GM18858 (cell line): ENCODE measurements around the gene NUBP2.

Experiments used
- ATAC-seq: cut with Tn5 transposase; IDR thresholded peaks from one replicate; pipeline ENCODE4 v1.9.1; 2021; ENCODE audit not compliant: unreplicated experiment

NUBP2 gene

DNA sequence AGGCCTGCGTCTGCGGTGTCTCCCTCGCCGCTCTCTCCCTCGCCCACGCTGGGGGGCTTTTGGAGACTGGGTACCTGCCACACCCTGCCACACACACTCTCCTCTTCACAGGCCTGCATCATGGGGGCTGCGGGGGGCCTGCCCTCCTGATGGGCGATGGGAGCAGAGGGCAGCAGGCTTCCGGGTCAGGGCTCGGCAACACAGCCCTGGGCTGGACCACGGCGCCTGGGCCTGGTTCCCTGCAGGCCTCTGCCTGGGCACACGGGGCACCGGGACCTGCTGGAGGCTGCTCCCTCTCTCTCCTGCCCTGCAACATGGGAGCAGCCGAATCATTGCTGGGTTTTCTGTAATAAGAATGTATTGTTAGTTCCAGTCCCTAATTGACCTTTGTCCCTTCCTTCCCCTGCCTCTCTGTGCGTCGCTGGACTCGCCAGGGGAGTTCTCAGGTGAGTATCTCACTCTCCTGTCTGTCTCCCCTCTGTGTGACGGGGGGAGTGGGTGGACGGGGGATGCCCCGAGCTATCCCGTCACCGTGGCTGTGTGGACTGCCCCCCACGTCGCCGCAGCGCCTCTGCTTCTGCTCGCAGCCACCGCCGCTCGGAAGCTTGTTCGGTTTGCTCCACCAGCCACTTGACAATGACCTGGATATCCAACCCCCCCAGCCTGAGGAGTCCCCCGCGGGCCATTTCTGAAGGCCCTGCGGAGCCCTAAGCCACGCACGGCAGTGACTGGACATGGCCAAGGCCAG is 24.9 kb upstream of the NUBP2 start:
- ATAC-seq, result no peak

- ATAC-seq, result no peak
Measured at GRCh38 chr16:1758923-1759322, 23.8 kb upstream of the NUBP2 start.

DNA sequence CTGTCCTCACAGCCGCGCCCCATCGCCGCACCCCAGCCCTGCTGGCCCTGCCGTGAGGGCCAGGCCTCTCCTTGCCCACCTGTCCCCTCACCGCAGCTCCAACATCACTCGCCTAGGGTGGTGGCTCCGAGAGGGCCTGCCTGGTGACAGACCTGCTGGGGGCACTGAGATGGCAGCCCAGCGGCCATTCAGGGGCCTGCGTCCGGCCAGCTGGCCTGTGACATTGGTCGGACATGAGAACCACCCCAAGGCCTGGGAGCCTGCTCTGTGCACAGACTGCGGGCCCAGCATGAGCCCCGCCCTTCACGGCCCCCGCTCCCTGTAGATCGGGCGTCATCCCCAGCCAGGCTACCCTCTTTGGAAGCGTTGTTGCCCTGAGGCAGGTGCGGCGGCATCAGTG is 23.2 kb upstream of the NUBP2 start:
- ATAC-seq, result no peak

DNA sequence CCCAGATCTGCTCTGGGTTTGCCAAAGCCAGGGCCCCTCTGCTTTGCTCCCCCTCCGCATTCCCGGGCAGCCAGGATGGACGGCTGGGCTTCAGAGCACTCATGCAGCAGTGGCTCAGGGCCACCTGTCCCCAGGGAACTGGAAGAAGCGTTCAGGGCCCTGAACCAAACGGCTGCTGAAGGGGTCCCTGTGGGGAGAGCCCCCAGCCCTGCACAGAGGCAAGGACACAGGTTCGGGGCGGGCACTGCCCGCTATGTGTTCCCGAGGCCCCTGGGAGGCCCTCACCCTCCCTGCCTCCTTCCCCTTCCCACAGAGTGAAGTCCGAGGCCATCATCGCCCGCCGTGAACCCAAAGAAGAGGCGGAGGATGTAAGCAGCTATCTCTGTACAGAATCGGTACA is 21.8 kb upstream of the NUBP2 start:
- ATAC-seq, result no peak

DNA sequence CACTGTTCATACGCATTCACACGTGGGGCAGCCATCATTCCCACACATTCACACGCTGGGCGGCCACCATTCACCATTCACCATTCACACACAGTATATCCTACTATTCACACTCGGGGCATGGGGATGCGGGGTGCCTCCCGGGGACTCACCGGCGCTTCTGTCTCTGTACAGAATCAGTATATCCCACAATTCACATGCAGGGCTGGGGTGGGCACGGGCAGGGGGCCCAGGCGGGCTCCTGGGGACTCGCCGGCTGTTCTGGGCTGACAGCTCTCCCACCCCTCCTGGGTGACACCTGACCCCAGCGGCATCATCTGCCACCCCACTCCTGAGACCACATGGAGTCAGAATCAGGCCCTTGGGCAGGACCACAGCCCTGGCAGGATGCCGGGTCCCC is 21.0 kb upstream of the NUBP2 start:
- ATAC-seq, result no peak

GRCh38 chr16:1762196-1762878 is 20.4 kb upstream of the NUBP2 start:
- ATAC-seq, result no peak

- no peak for ATAC-seq
Measured at GRCh38 chr16:1762879-1763520, 19.8 kb upstream of the NUBP2 start.

DNA sequence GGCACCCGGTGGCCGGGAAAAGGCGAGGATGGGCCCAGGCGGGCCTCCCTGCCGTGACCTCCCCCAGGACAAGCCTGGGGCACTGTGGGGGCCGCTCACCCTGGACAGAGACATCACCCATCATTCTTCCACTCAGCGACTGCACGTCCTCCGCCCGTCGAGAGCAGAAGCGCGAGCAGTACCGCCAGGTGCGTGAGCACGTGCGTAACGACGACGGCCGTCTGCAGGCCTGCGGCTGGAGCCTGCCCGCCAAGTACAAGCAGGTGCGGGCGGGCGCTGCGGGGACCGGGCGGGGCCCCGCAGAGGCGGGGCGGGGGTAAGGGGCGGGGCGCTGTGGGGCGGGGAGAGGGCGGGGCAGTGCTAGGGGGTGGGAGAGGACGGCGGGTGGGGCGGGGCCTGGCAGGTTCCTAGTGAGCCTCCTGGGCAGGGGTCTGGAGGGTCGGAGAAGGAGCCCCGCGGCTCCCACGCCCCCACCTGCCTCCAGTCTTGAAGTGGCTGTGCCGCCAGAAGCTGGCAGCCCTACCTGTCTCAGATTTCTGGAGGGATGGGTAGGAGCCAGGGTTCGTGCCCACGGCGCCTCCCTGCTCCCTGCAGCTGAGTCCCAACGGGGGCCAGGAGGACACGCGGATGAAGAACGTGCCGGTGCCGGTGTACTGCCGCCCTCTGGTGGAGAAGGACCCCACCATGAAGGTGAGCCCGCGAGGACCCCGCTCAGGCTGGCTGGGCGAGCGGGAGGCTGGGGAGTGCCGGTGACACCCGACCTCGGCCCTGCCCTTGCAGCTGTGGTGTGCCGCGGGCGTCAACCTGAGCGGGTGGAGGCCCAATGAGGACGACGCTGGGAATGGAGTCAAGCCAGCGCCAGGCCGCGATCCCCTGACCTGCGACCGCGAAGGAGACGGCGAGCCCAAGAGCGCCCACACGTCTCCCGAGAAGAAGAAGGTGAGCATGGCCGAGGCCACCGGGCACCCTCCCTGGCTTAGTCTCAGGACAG is 18.9 kb upstream of the NUBP2 start:
- no peak for ATAC-seq

GRCh38 chr16:1764971-1765370 is 17.8 kb upstream of the NUBP2 start:
- ATAC-seq, result no peak

DNA sequence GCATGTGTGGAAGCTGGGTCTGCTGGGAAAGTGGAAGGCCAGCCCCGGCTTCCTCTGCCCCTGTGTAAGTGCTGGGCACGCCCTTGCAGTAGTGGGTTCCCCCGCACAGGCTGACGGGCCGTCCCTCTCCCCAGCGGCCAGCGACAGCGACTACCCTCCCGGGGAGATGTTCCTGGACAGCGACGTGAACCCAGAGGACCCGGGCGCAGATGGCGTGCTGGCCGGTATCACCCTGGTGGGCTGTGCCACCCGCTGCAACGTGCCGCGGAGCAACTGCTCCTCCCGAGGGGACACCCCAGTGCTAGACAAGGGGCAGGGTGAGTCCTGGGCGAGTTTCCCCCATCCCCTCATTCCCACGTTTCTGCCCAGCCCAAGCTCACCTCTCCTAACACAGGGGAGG is 16.9 kb upstream of the NUBP2 start:
- ATAC-seq, result no peak

DNA sequence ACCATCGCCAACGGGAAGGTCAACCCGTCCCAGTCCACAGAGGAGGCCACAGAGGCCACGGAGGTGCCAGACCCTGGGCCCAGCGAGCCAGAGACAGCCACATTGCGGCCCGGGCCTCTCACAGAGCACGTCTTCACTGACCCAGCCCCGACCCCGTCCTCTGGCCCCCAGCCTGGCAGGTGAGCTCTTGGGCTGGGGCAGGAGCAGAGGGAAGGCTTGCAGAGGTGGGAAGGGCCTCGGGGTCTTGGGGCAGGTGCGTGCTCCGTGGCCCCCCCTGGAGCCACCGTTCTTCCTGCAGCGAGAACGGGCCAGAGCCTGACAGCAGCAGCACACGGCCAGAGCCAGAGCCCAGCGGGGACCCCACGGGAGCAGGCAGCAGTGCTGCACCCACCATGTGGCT is 16.5 kb upstream of the NUBP2 start:
- ATAC-seq, result no peak

DNA sequence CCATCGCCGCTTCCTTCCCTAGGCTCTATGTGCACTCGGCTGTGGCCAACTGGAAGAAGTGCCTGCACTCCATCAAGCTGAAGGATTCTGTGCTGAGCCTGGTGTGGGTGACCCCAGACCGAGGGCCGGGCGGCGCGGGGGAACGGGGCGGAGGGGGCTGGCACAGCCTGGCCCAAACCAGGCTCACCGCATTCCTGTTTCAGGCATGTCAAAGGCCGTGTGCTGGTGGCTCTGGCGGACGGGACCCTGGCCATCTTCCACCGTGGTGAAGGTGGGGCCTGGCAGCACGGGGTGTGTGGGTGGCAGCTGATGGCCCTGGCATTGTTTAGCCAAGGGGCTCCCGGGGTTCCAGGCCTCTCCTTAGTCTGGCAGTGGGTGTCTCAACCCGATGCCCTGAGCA is 16.1 kb upstream of the NUBP2 start:
- no peak for ATAC-seq

DNA sequence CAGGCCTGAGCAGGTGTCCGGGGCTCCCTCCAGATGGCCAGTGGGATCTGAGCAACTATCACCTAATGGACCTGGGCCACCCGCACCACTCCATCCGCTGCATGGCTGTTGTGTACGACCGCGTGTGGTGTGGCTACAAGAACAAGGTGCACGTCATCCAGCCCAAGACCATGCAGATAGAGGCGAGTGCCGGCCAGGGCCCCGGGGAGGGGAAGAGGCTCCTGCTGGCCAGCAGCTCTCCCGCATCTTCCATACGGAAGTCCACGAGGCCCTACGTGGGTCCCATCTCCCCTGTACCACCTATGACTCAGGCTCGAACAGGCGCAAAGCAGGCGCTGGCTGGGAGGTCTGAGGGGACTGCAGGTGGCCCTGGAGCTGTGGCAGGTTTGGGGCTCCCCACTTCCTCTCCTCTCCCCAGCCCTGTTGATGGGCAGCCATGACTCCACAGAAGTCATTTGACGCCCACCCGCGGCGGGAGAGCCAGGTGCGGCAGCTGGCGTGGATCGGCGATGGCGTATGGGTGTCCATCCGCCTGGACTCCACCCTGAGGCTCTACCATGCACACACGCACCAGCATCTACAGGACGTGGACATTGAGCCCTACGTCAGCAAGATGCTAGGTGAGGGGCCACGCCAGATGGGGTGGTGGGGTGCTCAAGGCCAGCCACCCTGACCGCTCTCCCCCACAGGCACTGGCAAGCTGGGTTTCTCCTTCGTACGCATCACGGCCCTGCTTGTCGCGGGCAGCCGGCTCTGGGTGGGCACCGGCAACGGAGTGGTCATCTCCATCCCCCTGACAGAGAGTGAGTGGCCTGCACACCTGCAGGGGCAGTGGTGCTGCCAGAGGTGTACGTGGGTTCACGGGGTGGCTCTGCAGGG is 15.4 kb upstream of the NUBP2 start:
- ATAC-seq, result no peak

DNA sequence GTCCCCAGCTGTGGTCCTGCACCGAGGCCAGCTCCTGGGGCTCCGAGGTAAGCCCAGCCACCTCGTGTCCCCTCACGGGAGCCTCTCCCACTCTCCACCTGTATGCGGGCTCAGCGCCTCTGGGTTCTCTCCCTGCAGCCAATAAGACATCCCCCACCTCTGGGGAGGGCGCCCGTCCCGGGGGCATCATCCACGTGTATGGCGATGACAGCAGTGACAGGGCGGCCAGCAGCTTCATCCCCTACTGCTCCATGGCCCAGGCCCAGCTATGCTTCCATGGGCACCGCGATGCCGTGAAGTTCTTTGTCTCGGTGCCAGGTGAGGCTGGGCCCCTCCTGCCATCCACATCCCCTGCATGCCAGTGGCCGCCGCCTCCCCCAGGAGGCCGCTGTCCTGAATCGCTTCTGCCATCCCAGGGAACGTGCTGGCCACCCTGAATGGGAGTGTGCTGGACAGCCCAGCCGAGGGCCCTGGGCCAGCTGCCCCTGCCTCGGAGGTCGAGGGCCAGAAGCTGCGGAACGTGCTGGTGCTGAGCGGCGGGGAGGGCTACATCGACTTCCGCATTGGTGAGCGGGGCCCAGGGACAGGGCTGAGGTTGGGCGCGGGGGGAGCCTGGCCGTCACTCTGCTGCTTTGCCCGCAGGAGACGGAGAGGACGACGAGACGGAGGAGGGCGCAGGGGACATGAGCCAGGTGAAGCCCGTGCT is 14.5 kb upstream of the NUBP2 start:
- ATAC-seq, result no peak

GRCh38 chr16:1768767-1769401 is 13.9 kb upstream of the NUBP2 start:
- ATAC-seq, result no peak

GRCh38 chr16:1769402-1770300 is 13.1 kb upstream of the NUBP2 start:
- no peak for ATAC-seq

DNA sequence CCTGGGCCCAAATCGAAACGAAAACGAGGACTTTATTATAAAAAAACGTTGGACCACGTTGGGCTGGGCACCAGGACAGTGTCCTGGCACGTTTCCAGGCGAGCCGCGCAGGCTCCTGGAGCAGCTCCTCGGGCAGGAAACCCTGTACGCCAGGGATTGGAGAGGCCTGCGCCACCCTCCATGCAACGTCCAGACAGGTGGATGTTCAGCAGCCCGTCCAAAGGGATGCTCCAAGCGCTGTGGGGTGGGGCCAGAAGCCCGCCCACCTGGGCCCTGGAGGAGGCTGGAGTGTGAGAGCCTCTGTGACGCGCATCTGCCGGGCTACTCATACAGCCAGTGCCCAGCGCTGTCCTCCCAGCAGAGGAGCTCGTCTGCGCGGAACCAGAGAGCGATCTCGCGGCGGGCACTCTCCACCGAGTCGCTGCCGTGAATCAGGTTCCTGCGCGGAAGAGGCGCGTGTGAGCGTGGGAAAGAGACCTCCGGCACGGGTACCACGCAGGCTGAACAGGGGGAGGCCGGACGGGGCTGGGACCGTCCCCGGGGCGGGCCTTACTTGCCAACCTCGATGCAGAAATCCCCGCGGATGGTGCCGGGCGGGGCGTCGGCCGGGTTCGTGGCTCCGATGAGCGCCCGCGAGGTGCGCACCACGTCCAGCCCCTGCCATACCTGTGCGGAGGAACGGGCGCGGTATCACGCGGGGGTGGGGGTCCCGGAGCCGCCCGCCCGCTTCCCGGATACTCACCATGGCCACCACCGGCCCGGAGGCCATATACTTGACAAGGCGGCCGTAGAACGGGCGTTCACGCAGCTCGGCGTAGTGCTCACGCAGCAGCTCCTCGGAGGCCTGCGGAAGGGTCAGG is 12.2 kb upstream of the NUBP2 start:
- no peak for ATAC-seq
